HG03139 (cell line): Measurements from ENCODE around the gene SLC6A9.

Experiments used
- ATAC-seq: cut with Tn5 transposase; IDR thresholded peaks from one replicate; pipeline ENCODE4 v1.9.1; 2021; ENCODE audit not compliant: unreplicated experiment

SLC6A9 gene

GRCh38 chr1:43949678-43950077 is 81.6 kb downstream of the SLC6A9 start:
- no peak for ATAC-seq

DNA sequence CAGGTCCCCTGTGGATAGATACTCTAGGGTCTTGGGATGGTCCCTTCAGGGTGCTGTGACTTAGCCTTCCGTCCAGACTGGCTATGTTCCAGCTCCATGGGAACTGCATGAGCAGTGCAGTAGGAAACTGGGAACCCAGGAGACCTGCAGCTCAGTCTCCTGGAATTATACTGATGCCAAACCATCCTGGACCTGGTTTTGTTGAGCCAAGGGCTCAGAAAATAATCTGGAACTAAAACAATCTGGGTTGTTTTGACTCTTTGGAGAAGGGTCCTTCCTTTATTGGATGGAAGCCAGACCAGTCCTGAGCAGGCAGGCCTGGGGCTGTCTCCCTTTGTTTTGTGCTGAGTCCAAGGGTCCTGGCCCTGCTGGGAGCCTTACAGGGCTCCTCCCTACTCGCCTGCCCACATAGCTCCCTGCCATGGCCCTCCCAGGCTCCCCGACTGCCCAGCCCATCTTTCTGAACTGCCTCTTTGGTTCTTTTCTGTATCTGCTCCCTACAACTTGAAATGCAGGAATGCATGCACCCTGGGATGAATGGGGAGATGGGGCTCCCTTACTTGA is 83.3 kb downstream of the SLC6A9 start:
- ATAC-seq: no peak

DNA sequence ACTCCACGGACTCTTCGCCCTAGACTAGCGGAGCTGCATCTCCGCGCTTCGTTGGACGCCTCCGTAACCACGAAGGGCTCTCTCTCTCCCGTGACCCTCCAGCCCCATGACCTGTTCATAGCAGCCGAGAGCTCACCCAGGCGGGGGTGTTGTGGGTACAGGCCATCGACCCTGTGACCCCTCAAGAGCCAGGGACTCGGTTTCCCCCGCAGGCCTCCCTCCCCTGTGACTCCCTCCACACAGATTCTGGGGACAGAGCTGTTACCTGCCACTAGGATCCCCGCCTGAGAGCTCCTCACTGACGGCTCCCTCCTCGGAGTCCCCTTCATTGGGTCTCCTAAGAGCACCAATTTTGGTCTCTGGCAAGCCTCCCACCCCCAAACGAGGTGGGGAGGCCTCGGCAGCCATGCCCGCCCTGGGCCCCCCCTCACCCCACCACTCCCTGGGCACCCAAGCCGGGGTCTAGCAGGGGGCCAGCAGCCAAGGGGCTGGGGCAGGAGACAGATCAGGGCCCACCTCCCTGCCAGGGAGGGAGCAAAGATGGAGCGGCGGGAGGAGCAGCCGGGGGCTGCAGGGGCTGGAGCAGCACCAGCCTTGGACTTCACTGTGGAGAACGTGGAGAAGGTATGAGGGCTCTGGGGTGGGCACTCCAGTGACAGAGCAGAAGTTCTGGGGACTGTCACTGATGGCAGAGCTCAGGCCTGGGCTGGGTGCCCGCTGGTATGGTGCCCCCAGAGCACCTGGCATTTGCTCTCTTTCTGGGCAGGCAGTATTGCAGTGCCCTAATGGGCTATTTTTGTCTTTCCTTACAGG is 84.0 kb downstream of the SLC6A9 start:
- ATAC-seq: no peak
